ENCODE results near the gene PALLD. TPM values are rescaled to one million over a fixed set of nuclear protein-coding genes. Genes with fewer than 3 reads are reported as not detected.

Gene PALLD
- total and polyA plus RNA-seq, 2 experiments from 2014 or later, result 17.9 to 30.5 TPM

DNA sequence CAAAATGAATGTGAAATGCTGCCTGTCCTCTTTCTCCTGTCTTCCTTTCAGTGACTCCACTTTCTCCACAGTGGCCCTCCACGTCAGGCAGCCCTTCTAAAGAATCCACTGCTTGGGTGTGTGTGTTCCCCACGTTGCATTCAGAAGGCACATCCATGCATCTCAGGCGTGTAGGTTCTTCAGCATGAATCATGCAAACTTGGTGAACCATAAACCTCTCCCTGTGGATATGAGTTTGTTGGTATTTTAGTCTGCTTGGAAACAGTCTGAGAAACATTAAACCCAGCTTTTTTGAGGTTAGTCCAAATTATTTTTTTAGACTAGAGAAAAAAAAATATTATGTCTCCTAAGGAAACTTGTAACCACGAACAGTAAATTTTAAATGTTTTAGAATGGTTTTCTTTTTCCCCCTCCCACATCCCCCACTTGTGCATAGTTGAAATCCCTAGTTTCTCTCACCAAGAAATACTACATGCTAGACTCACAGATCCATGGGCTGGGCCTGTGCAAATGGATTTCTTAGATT, 261.6 kb downstream of the PALLD start:
- Histone ChIP-seq H3K36me3 (ENCODE audit: low read depth) (no peaks in the 10 kb centered on the region), H3K27me3 (replicated peaks; ENCODE audit: insufficient read depth) (no peaks in the 10 kb centered on the region), H3K9me2 (ENCODE audit: insufficient read depth) (no peaks in the 10 kb centered on the region), H3K4me2 (ENCODE audit: unreplicated experiment) (peak overlapping the region; percentile 48), H2AFZ (no peak overlapping the region), H3F3A (ENCODE audit: insufficient read depth) (peaks cover 12% of the 10 kb centered on the region), H3K4me3 (no peak overlapping the region), H3K4me1 (ENCODE audit: insufficient read depth) (peaks cover 26% of the 10 kb centered on the region), H3K27ac (peak overlapping the region; percentile 73), H3K9me3 (ENCODE audit: low read depth) (no peaks in the 10 kb centered on the region), H4K20me1 (ENCODE audit: insufficient read depth) (no peaks in the 10 kb centered on the region), H3K9ac (peak overlapping the region; percentile 55), H3K79me2 (ENCODE audit: insufficient read depth) (no peaks in the 10 kb centered on the region)
- in situ Hi-C loops (cut with MboI), result no loop called here
- TF ChIP-seq EZH2 (IDR thresholded peaks at IDR 0.05; ENCODE audit: insufficient read depth, poor library complexity, severe bottlenecking), result no peak
- no peak for TF ChIP-seq EZH2phosphoT487 (IDR thresholded peaks at IDR 0.05; ENCODE audit: insufficient read depth, low read depth)
- 9 to 13% methylated on average over 4 of the region's 4 CpGs for WGBS, 2 experiments (ENCODE audit: low coverage in 1 of 2, low lambda C conversion rate in 2 of 2, missing lambda C conversion rate in 2 of 2)
- peak; percentile 88 for DNase-seq

DNA sequence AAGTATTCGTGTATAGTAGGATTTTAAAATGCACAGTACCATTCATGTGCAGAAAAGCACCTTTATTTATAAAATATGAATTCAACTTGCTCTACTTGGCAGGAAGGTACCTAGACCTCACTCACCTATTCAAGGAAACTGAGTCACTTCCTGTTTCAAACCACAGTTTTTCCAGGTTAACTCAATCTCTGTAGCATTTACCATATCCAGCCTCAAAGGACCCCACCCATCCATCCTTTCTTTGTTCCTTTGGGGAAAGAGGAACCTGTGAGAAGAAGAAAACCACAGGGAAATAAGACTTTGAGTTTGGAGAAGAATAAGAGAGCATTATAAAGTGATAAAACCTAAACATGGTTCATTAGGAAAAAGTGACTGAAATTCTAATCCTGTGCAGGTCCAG, 262.5 kb downstream of the PALLD start:
- H3K4me2 ChIP-seq (ENCODE audit: unreplicated experiment), result no peak overlapping the region
- H3K9ac ChIP-seq, result no peak overlapping the region
- no peaks in the 10 kb centered on the region for H3K27me3 ChIP-seq (replicated peaks; ENCODE audit: insufficient read depth)
- H3F3A ChIP-seq (ENCODE audit: insufficient read depth), result peaks cover 12% of the 10 kb centered on the region
- H3K4me3 ChIP-seq, result no peak overlapping the region
- in situ Hi-C loops (cut with MboI), result no loop called here
- H2AFZ ChIP-seq, result no peak overlapping the region
- WGBS, 2 experiments (ENCODE audit: low coverage in 1 of 2, low lambda C conversion rate in 2 of 2, missing lambda C conversion rate in 2 of 2), result 92 to 97% methylated on average over 1 of the region's 1 CpG
- no peaks in the 10 kb centered on the region for H3K79me2 ChIP-seq (ENCODE audit: insufficient read depth)
- TF ChIP-seq EZH2phosphoT487 (IDR thresholded peaks at IDR 0.05; ENCODE audit: insufficient read depth, low read depth) (no peak), EZH2 (IDR thresholded peaks at IDR 0.05; ENCODE audit: insufficient read depth, poor library complexity, severe bottlenecking) (no peak)
- no peaks in the 10 kb centered on the region for H4K20me1 ChIP-seq (ENCODE audit: insufficient read depth)
- H3K27ac ChIP-seq, result no peak overlapping the region
- no peaks in the 10 kb centered on the region for H3K36me3 ChIP-seq (ENCODE audit: low read depth)
- H3K9me2 ChIP-seq (ENCODE audit: insufficient read depth), result no peaks in the 10 kb centered on the region
- DNase-seq, result no peak
- H3K4me1 ChIP-seq (ENCODE audit: insufficient read depth), result peaks cover 26% of the 10 kb centered on the region
- H3K9me3 ChIP-seq (ENCODE audit: low read depth), result no peaks in the 10 kb centered on the region

DNA sequence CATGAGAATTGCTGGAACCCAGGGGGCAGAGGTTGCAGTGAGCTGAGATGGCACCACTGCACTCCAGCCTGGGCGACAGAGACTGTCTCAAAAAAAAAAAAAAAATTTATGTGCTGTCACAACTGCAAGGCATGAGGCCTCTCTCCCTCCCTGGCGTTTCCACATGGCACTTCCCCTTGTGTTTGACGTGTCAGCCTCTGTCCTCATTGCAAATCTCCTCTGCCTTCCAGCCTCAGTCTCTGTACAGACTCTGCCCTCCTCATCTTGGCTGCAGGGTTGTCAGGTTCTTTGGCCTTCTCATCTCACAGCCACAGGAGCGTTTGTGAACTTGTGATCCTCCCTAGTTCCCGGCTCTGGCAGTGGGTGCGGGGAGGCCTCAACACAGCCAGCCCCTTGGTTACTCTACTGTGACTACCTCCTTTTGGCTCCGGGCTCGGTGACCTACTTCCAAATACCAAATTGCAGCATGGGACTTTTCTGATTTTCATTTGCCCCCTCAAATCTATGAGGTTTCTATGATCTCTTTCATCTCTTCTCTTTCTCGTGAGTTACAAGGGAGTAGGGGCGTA, 263.2 kb downstream of the PALLD start:
- Histone ChIP-seq H3K9me2 (ENCODE audit: insufficient read depth) (no peaks in the 10 kb centered on the region), H3K9me3 (ENCODE audit: low read depth) (no peaks in the 10 kb centered on the region), H3F3A (ENCODE audit: insufficient read depth) (peaks cover 19% of the 10 kb centered on the region), H3K9ac (no peak overlapping the region), H3K79me2 (ENCODE audit: insufficient read depth) (no peaks in the 10 kb centered on the region), H3K4me1 (ENCODE audit: insufficient read depth) (peaks cover 30% of the 10 kb centered on the region), H4K20me1 (ENCODE audit: insufficient read depth) (no peaks in the 10 kb centered on the region), H3K4me3 (no peak overlapping the region), H3K27ac (no peak overlapping the region), H3K4me2 (ENCODE audit: unreplicated experiment) (no peak overlapping the region), H3K36me3 (ENCODE audit: low read depth) (no peaks in the 10 kb centered on the region), H3K27me3 (replicated peaks; ENCODE audit: insufficient read depth) (no peaks in the 10 kb centered on the region), H2AFZ (no peak overlapping the region)
- 95% methylated on average over 9 to 10 of the region's 10 CpGs for WGBS, 2 experiments (ENCODE audit: low coverage in 1 of 2, low lambda C conversion rate in 2 of 2, missing lambda C conversion rate in 2 of 2)
- no peak for TF ChIP-seq EZH2 (IDR thresholded peaks at IDR 0.05; ENCODE audit: insufficient read depth, poor library complexity, severe bottlenecking)
- TF ChIP-seq EZH2phosphoT487 (IDR thresholded peaks at IDR 0.05; ENCODE audit: insufficient read depth, low read depth), result no peak
- DNase-seq, result no peak
- in situ Hi-C loops (cut with MboI), result no loop called here

DNA sequence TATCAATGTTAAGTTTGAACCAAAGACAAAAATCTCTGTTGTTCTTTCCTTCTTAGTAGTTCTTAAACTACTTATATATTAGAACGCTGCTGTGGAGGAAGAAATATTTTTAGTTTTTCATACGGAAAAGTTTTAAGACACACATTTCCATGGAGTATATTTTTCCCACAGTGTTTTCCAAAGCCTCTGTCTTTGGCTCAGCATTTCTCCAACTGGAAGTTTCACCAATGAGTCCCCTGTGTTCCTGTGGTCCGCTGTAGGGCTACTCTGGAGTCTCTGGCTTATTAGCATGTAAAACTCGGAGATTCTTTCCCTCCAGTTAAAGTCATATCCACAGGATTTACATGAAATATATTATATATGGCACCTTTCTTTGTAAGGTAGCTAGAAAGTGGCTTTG, 264.2 kb downstream of the PALLD start:
- H3K79me2 ChIP-seq (ENCODE audit: insufficient read depth), result no peaks in the 10 kb centered on the region
- H4K20me1 ChIP-seq (ENCODE audit: insufficient read depth), result no peaks in the 10 kb centered on the region
- no peak overlapping the region for H2AFZ ChIP-seq
- no peaks in the 10 kb centered on the region for H3K27me3 ChIP-seq (replicated peaks; ENCODE audit: insufficient read depth)
- no peak overlapping the region for H3K27ac ChIP-seq
- in situ Hi-C loops (cut with MboI), result no loop called here
- WGBS, 2 experiments (ENCODE audit: low coverage in 1 of 2, low lambda C conversion rate in 2 of 2, missing lambda C conversion rate in 2 of 2), result 91 to 96% methylated on average over 4 of the region's 4 CpGs
- peaks cover 28% of the 10 kb centered on the region for H3F3A ChIP-seq (ENCODE audit: insufficient read depth)
- no peak overlapping the region for H3K9ac ChIP-seq
- DNase-seq, result no peak
- no peak overlapping the region for H3K4me3 ChIP-seq
- no peak overlapping the region for H3K4me2 ChIP-seq (ENCODE audit: unreplicated experiment)
- peaks cover 33% of the 10 kb centered on the region for H3K4me1 ChIP-seq (ENCODE audit: insufficient read depth)
- no peaks in the 10 kb centered on the region for H3K36me3 ChIP-seq (ENCODE audit: low read depth)
- no peaks in the 10 kb centered on the region for H3K9me2 ChIP-seq (ENCODE audit: insufficient read depth)
- no peak for TF ChIP-seq EZH2phosphoT487 (IDR thresholded peaks at IDR 0.05; ENCODE audit: insufficient read depth, low read depth)
- no peak for TF ChIP-seq EZH2 (IDR thresholded peaks at IDR 0.05; ENCODE audit: insufficient read depth, poor library complexity, severe bottlenecking)
- no peaks in the 10 kb centered on the region for H3K9me3 ChIP-seq (ENCODE audit: low read depth)

Data from GM23248 (cell line).